ENCODE results near the gene COPB2. TPM values are rescaled to one million over a fixed set of nuclear protein-coding genes. Genes with fewer than 3 reads are reported as not detected.
"Not testable (repeated sequence)": the region's sequence is repeated elsewhere in the genome, so short reads cannot be mapped to it uniquely, and the experiment has no call there.

COPB2 gene
- total RNA-seq, 4 donors from 2014 or later, result 46.1 to 63.6 (median 53.6) TPM

GRCh38 chr3:139418144-139418543 is 28.7 kb upstream of the COPB2 start:
- 87 to 95% methylated on average over 2 of the region's 2 CpGs for WGBS, 2 donors
- DNase-seq (ENCODE audit: low spot score in 2 of 2), result no peak
- no peak for TF ChIP-seq CTCF (IDR thresholded peaks at IDR 0.05)
- no peak for TF ChIP-seq POLR2A (IDR thresholded peaks at IDR 0.05)
- intact Hi-C loops (cut with DNase I; ENCODE audit: low total_unique reads), result no loop called here
- H3K4me3 ChIP-seq (ENCODE audit: low read depth, poor library complexity, severe bottlenecking), result no peak overlapping the region

- DNase-seq (ENCODE audit: low spot score in 2 of 2), result no peak
- no peak for TF ChIP-seq POLR2A (IDR thresholded peaks at IDR 0.05)
- no peak for TF ChIP-seq CTCF (IDR thresholded peaks at IDR 0.05)
- no peak overlapping the region for H3K4me3 ChIP-seq (ENCODE audit: low read depth, poor library complexity, severe bottlenecking)
- intact Hi-C loops (cut with DNase I; ENCODE audit: low total_unique reads), result no loop called here
- 95 to 100% methylated on average over 1 of the region's 1 CpG for WGBS, 2 donors
Measured at GRCh38 chr3:139416275-139416674, 26.8 kb upstream of the COPB2 start.

DNA sequence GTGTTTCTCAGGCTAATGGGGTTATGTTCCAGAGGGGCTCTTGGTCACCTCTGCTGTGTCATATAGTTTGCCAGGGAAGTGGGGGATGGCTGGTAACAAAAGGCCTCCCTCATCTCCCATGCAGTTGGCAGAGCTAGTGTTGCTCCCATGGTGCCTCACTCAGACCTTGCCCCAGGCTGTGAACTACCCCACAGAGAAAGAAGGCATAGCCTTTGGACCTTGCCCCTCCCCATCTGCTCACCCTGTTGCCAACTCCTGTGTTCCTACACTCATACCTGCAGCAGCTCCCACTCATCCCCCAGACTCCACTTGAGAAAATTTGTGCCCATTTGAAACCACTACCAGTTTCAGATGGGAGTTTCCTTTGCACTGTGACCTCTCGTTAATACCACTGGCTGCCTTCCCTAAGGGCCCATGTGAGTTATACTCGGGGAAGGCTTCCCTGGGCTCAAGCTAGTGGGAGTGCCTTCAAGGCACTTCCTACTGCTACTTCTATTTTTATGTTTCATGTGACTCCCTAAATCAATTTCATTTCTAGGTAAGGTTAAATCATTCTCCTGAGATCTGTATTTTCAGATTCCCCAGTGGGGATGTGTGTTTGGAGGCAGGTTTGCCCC is 25.3 kb upstream of the COPB2 start:
- WGBS, 2 donors, result 72 to 81% methylated on average over 2 of the region's 2 CpGs
- H3K4me3 ChIP-seq (ENCODE audit: low read depth, poor library complexity, severe bottlenecking), result no peak overlapping the region
- TF ChIP-seq POLR2A (IDR thresholded peaks at IDR 0.05), result no peak
- TF ChIP-seq CTCF (IDR thresholded peaks at IDR 0.05), result no peak
- intact Hi-C loops (cut with DNase I; ENCODE audit: low total_unique reads), result no loop called here
- no peak for DNase-seq (ENCODE audit: low spot score in 2 of 2)

DNA sequence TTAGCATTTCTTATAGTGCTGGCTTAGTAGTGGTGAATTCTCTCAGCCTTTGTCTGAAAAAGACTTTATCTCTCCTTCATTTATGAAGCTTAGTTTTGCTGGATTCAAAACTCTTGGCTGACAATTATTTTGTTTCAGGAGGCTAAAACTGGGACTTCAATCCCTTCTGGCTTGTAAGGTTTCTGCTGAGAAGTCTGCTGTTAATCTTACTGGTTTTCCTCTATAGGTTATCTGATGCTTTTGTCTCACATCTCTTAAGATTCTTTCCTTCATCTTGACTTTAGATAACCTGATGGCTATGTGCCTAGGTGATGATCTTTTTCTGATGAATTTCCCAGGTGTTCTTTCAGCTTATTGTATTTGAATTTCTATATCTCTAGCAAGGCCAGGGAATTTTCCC is 23.4 kb upstream of the COPB2 start:
- H3K4me3 ChIP-seq (ENCODE audit: low read depth, poor library complexity, severe bottlenecking); intact Hi-C loops (cut with DNase I; ENCODE audit: low total_unique reads); DNase-seq (ENCODE audit: low spot score in 2 of 2): not testable (repeated sequence)

- H3K4me3 ChIP-seq (ENCODE audit: low read depth, poor library complexity, severe bottlenecking); DNase-seq (ENCODE audit: low spot score in 2 of 2); intact Hi-C loops (cut with DNase I; ENCODE audit: low total_unique reads): not testable (repeated sequence)
- 82 to 83% methylated on average over 2 of the region's 2 CpGs for WGBS, 2 donors
Measured at GRCh38 chr3:139401155-139401554, 11.7 kb upstream of the COPB2 start.

- DNase-seq (ENCODE audit: low spot score in 2 of 2), result no peak
- TF ChIP-seq POLR2A (IDR thresholded peaks at IDR 0.05) (no peak), CTCF (IDR thresholded peaks at IDR 0.05) (no peak)
- intact Hi-C loops (cut with DNase I; ENCODE audit: low total_unique reads), result no loop called here
- WGBS, 2 donors, result 94 to 95% methylated on average over 3 of the region's 3 CpGs
- no peak overlapping the region for H3K4me3 ChIP-seq (ENCODE audit: low read depth, poor library complexity, severe bottlenecking)
Measured at GRCh38 chr3:139396707-139397106, 7.3 kb upstream of the COPB2 start.

DNA sequence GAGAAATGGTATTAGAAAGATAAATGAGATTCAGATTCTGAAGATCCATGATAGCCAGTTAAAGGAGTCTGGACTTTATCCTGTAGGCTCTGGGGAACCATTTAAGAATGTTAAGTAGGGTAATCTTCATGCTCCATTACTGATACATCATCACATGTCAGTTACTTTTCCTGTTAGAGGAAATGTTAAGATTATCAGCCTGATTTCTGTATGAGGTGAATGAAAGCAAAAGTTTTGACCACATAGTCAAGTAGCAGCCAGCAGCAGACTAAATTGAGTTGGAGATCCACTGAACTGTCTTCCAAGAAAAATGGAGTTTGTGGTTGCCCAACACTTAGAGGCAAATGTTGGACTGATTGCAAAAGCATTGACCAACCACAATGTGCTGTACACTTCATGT is 4.7 kb upstream of the COPB2 start:
- no peak overlapping the region for H3K4me3 ChIP-seq (ENCODE audit: low read depth, poor library complexity, severe bottlenecking)
- DNase-seq (ENCODE audit: low spot score in 2 of 2), result no peak
- intact Hi-C loops (cut with DNase I; ENCODE audit: low total_unique reads), result no loop called here
- TF ChIP-seq POLR2A (IDR thresholded peaks at IDR 0.05), result no peak
- no peak for TF ChIP-seq CTCF (IDR thresholded peaks at IDR 0.05)
